ENCODE data around the gene TINAGL1.
"Not testable (repeated sequence)": the region's sequence is repeated elsewhere in the genome, so short reads cannot be mapped to it uniquely, and the experiment has no call there.

TINAGL1 gene

GRCh38 chr1:31581821-31582810 lies 5.8 kb downstream of the TINAGL1 start:
- peak overlapping the region; percentile 97 for H3K27ac ChIP-seq (ENCODE audit: low read depth, low read length)
- H3K4me3 ChIP-seq (ENCODE audit: low read length): no peak overlapping the region
- peaks cover 54% of the 10 kb centered on the region for H3K4me1 ChIP-seq (ENCODE audit: control insufficient read depth, insufficient read depth, low read length)

DNA sequence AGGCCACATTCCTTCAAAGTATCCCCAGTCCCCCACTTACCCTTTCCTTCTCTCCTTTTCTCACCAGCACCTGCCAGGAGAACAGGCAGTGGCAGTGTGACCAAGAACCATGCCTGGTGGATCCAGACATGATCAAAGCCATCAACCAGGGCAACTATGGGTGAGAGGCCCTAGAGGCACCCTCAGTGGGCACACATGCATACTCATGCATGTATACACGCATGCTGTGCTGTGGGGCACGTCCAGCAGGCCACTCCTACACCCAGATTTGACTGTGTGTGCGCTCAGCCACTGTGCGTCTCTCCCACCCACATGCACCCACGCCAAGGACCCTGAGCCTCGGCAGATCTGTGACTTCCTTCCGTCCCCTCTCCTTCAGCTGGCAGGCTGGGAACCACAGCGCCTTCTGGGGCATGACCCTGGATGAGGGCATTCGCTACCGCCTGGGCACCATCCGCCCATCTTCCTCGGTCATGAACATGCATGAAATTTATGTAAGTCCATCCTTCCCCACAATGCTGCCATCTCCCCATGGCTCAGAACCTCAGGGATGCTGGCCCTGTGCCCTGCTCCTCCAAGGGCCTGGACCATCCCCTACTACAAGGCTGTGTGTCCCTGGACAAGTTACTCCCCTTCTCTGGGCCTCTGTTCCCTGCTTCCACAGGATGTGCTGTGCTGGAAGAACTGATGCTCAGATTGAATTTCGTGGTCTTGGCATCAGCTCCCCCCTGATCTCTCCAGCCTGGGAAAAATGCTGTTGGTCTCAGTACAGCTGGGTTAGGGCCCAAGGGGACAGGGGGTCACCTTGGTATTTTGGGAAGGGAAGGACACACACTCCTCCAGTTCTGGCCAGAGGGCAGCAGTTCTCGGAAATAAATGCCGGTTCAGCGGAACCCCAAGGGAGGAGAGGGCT lies 7.0 kb downstream of the TINAGL1 start:
- Histone ChIP-seq H3K27ac (ENCODE audit: low read depth, low read length) (peak overlapping the region; percentile 97), H3K36me3 (ENCODE audit: control insufficient read depth, insufficient read depth, low read length) (peaks cover 7% of the 10 kb centered on the region), H3K4me1 (ENCODE audit: control insufficient read depth, insufficient read depth, low read length) (peaks cover 62% of the 10 kb centered on the region), H3K9ac (ENCODE audit: low read length) (no peak overlapping the region), H3K4me3 (ENCODE audit: low read length) (no peak overlapping the region), H3K27me3 (ENCODE audit: control insufficient read depth, insufficient read depth, low read length) (no peaks in the 10 kb centered on the region)

More at GRCh38 chr1:31581821-31582810, 5.8 kb downstream of the TINAGL1 start:
- no peak overlapping the region for H3K9ac ChIP-seq (ENCODE audit: low read length)
- H3K36me3 ChIP-seq (ENCODE audit: control insufficient read depth, insufficient read depth, low read length): peaks cover 7% of the 10 kb centered on the region
- no peaks in the 10 kb centered on the region for H3K27me3 ChIP-seq (ENCODE audit: control insufficient read depth, insufficient read depth, low read length)

- Histone ChIP-seq H3K27me3 (ENCODE audit: control insufficient read depth, insufficient read depth, low read length) (no peaks in the 10 kb centered on the region), H3K4me1 (ENCODE audit: control insufficient read depth, insufficient read depth, low read length) (peaks cover 61% of the 10 kb centered on the region), H3K9ac (ENCODE audit: low read length) (no peak overlapping the region), H3K36me3 (ENCODE audit: control insufficient read depth, insufficient read depth, low read length) (peaks cover 7% of the 10 kb centered on the region), H3K27ac (ENCODE audit: low read depth, low read length) (peak overlapping the region; percentile 97), H3K4me3 (ENCODE audit: low read length) (no peak overlapping the region)
Measured at GRCh38 chr1:31583995-31584868, 7.9 kb downstream of the TINAGL1 start.

DNA sequence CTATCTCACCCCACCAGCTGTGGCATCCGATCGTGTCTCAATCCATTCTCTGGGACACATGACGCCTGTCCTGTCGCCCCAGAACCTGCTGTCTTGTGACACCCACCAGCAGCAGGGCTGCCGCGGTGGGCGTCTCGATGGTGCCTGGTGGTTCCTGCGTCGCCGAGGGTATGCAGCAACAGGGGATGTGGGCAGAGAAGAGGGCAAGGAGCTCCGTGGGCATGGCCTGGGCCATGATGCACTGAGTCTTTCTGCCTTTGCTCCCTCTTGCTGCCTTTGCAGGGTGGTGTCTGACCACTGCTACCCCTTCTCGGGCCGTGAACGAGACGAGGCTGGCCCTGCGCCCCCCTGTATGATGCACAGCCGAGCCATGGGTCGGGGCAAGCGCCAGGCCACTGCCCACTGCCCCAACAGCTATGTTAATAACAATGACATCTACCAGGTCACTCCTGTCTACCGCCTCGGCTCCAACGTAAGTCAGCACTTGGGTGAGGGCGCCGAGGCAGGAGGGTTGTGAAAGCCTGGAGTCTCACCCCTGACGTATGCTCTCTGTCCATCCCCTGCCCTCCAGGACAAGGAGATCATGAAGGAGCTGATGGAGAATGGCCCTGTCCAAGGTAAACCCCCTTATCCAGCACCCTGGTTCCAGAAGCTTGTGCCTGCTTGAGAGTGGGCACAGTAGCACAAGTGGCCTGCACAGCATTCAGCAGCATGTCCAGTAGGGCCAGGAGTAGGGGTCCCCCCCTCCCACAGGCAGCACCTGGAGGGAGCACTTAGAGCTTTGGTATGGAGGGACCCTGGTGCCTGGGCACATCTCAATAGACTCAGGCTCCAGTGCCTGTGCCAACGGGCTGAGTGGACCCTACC lies 8.8 kb downstream of the TINAGL1 start:
- H3K4me3 ChIP-seq (ENCODE audit: low read length): no peak overlapping the region
- no peak overlapping the region for H3K9ac ChIP-seq (ENCODE audit: low read length)
- H3K27me3 ChIP-seq (ENCODE audit: control insufficient read depth, insufficient read depth, low read length): no peaks in the 10 kb centered on the region
- H3K36me3 ChIP-seq (ENCODE audit: control insufficient read depth, insufficient read depth, low read length): peaks cover 7% of the 10 kb centered on the region
- H3K27ac ChIP-seq (ENCODE audit: low read depth, low read length): peak overlapping the region; percentile 97
- peaks cover 54% of the 10 kb centered on the region for H3K4me1 ChIP-seq (ENCODE audit: control insufficient read depth, insufficient read depth, low read length)

- H3K27me3 ChIP-seq (ENCODE audit: control insufficient read depth, insufficient read depth, low read length): no peaks in the 10 kb centered on the region
- H3K9ac ChIP-seq (ENCODE audit: low read length): no peak overlapping the region
- no peak overlapping the region for H3K4me3 ChIP-seq (ENCODE audit: low read length)
- peak overlapping the region; percentile 97 for H3K27ac ChIP-seq (ENCODE audit: low read depth, low read length)
- peaks cover 48% of the 10 kb centered on the region for H3K4me1 ChIP-seq (ENCODE audit: control insufficient read depth, insufficient read depth, low read length)
- peaks cover 7% of the 10 kb centered on the region for H3K36me3 ChIP-seq (ENCODE audit: control insufficient read depth, insufficient read depth, low read length)
Measured at GRCh38 chr1:31585736-31586365, 9.5 kb downstream of the TINAGL1 start.

DNA sequence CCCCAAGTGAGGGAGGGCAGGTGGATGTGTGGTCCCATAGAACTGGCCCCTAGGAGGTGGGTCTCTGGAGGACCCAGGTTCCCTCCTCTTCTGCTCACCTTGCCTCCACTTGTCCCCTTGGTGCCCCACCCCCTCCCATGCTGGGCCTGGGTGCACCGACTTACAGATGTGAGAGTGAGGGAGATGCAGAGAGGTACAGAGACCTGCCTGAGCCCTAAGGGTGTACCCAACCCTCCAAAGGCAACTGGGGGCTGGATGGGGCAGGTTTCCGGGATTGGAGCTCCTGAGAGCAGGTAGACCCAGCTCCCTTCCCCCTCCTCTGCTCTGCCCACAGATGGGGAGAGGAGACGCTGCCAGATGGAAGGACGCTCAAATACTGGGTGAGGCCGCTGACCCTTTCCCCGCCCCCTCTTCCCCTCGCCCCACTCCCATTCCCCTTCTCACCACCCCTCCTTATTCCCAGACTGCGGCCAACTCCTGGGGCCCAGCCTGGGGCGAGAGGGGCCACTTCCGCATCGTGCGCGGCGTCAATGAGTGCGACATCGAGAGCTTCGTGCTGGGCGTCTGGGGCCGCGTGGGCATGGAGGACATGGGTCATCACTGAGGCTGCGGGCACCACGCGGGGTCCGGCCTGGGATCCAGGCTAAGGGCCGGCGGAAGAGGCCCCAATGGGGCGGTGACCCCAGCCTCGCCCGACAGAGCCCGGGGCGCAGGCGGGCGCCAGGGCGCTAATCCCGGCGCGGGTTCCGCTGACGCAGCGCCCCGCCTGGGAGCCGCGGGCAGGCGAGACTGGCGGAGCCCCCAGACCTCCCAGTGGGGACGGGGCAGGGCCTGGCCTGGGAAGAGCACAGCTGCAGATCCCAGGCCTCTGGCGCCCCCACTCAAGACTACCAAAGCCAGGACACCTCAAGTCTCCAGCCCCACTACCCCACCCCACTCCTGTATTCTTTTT lies 10.3 kb downstream of the TINAGL1 start:
- Histone ChIP-seq H3K27me3 (ENCODE audit: control insufficient read depth, insufficient read depth, low read length) (no peaks in the 10 kb centered on the region), H3K4me3 (ENCODE audit: low read length) (no peak overlapping the region), H3K9ac (ENCODE audit: low read length) (no peak overlapping the region), H3K4me1 (ENCODE audit: control insufficient read depth, insufficient read depth, low read length) (peaks cover 41% of the 10 kb centered on the region), H3K36me3 (ENCODE audit: control insufficient read depth, insufficient read depth, low read length) (peaks cover 7% of the 10 kb centered on the region), H3K27ac (ENCODE audit: low read depth, low read length) (peak overlapping the region; percentile 97)

DNA sequence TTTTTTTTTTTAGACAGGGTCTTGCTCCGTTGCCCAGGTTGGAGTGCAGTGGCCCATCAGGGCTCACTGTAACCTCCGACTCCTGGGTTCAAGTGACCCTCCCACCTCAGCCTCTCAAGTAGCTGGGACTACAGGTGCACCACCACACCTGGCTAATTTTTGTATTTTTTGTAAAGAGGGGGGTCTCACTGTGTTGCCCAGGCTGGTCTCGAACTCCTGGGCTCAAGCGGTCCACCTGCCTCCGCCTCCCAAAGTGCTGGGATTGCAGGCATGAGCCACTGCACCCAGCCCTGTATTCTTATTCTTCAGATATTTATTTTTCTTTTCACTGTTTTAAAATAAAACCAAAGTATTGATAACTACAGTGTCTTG lies 11.0 kb downstream of the TINAGL1 start:
- not testable (repeated sequence) for H3K4me3 ChIP-seq (ENCODE audit: low read length); H3K27me3 ChIP-seq (ENCODE audit: control insufficient read depth, insufficient read depth, low read length); H3K9ac ChIP-seq (ENCODE audit: low read length); H3K36me3 ChIP-seq (ENCODE audit: control insufficient read depth, insufficient read depth, low read length)
- peak overlapping the region; percentile 97 for H3K27ac ChIP-seq (ENCODE audit: low read depth, low read length)
- peaks cover 39% of the 10 kb centered on the region for H3K4me1 ChIP-seq (ENCODE audit: control insufficient read depth, insufficient read depth, low read length)

DNA sequence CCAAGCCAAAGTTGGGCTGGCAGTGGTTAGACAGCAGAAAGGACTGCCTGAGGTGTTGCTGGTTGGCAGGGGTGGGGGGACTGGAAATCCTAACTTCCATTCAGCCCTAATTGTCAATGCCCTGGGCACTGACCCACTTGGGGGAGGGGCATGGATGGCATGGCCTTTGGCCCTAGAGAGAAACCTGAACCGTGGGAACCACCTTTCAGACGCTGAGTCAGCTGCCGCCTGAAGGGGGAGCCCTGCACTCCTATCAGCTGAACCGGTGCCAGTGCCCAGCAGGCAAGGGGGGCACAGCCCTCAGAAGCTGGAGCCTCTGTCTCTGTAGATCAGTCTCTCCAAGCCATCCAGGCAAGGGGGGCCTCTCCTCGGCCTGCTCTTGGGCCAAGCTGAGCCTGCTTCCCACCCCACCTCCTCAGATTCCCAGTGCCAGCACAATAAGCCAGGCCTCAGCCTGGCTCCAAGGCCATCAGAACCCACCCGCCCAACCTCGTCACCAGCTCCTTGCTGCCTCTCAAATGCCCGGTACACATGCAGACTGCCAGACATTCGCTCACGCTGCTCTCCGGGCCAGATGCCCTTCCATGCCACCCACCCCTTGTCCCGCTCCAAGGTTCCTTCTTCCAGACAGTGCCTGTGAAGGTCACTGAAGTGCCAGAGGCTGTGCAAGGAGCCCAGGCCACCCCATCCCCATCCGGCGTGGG lies 11.6 kb downstream of the TINAGL1 start:
- H3K4me1 ChIP-seq (ENCODE audit: control insufficient read depth, insufficient read depth, low read length): peaks cover 34% of the 10 kb centered on the region
- no peaks in the 10 kb centered on the region for H3K27me3 ChIP-seq (ENCODE audit: control insufficient read depth, insufficient read depth, low read length)
- no peak overlapping the region for H3K9ac ChIP-seq (ENCODE audit: low read length)
- H3K27ac ChIP-seq (ENCODE audit: low read depth, low read length): peak overlapping the region; percentile 97
- H3K36me3 ChIP-seq (ENCODE audit: control insufficient read depth, insufficient read depth, low read length): peaks cover 7% of the 10 kb centered on the region
- peak overlapping the region; percentile 54 for H3K4me3 ChIP-seq (ENCODE audit: low read length)

GRCh38 chr1:31588751-31589515 lies 12.6 kb downstream of the TINAGL1 start:
- Histone ChIP-seq H3K4me1 (ENCODE audit: control insufficient read depth, insufficient read depth, low read length) (peaks cover 23% of the 10 kb centered on the region), H3K4me3 (ENCODE audit: low read length) (peak overlapping the region; percentile 54)

More at GRCh38 chr1:31588751-31589515, 12.6 kb downstream of the TINAGL1 start:
- peak overlapping the region; percentile 4 for H3K9ac ChIP-seq (ENCODE audit: low read length)
- H3K27me3 ChIP-seq (ENCODE audit: control insufficient read depth, insufficient read depth, low read length): no peaks in the 10 kb centered on the region
- no peaks in the 10 kb centered on the region for H3K36me3 ChIP-seq (ENCODE audit: control insufficient read depth, insufficient read depth, low read length)
- H3K27ac ChIP-seq (ENCODE audit: low read depth, low read length): peak overlapping the region; percentile 97
